DMS79 (cell line): ENCODE results near the gene PAK6.
A peak's percentile ranks its signal among the peaks of the same experiment; 100 is the strongest.

ENCODE experiments used
- DNase-seq: peaks from one replicate; lab custom pipeline; 2025; lab: John Stamatoyannopoulos, UW

The PAK6 gene

GRCh38 chr15:40255033-40255432, 16.2 kb downstream of the PAK6 start:
- no peak for DNase-seq

- DNase-seq = no peak
Observed at GRCh38 chr15:40256638-40257235, 17.9 kb downstream of the PAK6 start.

GRCh38 chr15:40257656-40258450, 19.0 kb downstream of the PAK6 start:
- DNase-seq = no peak

DNA sequence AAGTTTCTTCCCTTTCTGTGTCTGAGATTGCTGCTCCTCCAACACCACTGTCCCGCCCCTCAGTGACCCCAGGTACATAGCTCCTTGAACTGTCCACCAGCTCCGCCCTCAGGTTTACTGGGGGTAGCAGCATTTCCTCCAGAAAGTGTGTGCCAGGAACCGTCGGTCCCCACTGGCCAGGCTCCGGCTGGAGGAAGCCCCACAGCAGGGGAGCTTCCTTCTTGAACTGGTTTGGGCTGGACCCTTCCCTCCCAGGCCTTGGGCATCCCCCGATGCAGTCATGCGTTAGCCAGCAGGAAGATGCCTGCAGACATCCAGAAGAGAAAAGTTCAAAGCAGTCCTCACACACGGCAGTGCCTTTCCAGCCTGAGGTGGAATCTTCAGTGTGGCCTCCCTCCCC, 19.7 kb downstream of the PAK6 start:
- DNase-seq = no peak

- no peak for DNase-seq
Observed at GRCh38 chr15:40259021-40259420, 20.2 kb downstream of the PAK6 start.

GRCh38 chr15:40263024-40263754, 24.3 kb downstream of the PAK6 start:
- DNase-seq = no peak

- DNase-seq = no peak
Observed at GRCh38 chr15:40264321-40265153, 25.7 kb downstream of the PAK6 start.

GRCh38 chr15:40265355-40265754, 26.5 kb downstream of the PAK6 start:
- DNase-seq = no peak

DNA sequence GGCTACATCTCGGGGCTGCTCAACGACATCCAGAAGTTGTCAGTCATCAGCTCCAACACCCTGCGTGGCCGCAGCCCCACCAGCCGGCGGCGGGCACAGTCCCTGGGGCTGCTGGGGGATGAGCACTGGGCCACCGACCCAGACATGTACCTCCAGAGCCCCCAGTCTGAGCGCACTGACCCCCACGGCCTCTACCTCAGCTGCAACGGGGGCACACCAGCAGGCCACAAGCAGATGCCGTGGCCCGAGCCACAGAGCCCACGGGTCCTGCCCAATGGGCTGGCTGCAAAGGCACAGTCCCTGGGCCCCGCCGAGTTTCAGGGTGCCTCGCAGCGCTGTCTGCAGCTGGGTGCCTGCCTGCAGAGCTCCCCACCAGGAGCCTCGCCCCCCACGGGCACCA, 27.0 kb downstream of the PAK6 start:
- DNase-seq = no peak

GRCh38 chr15:40266828-40267304, 28.0 kb downstream of the PAK6 start:
- DNase-seq = no peak

DNA sequence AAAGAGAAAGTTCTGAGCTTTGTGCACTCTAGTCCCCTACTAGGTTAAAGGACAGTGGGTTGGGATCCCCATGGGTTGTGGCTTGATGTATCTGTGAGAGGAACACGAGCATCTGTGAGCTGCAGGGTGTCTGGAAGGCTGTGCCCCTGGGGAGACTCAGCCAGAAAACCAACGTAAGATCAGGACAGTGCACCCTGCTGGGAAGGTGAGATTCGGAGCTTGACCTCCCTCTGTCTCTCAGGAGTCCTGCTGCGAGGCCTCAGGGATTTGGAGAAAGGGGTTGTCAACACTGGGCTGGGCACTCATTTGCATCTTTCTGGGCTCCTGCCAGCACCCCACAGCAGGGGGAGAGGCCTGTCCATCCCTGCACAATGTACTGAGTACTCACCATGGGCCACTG, 28.8 kb downstream of the PAK6 start:
- no peak for DNase-seq

DNA sequence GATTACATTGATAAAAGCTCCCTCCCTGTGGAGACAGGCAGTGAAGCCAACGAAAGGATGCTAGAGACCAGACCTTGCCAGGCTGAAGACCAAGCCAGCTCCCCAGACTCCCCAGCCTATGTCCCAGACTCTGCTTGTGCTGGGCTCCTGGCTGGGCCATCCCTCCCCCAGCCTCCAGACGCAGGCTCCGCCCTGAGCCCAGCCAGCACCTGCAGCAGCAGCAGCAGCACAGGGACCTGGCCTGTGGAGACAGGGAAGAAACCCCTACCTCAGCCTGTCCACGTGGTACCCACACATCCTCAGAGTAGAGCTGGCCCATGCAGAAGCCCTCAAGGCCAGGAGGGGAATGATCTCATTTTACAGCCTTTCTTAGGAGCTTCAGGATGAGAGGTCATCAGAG, 30.7 kb downstream of the PAK6 start:
- DNase-seq = no peak

- no peak for DNase-seq
Observed at GRCh38 chr15:40270246-40270995, 31.6 kb downstream of the PAK6 start.

GRCh38 chr15:40271685-40272484, 33.0 kb downstream of the PAK6 start:
- DNase-seq = no peak

GRCh38 chr15:40272485-40273056, 33.7 kb downstream of the PAK6 start:
- no peak for DNase-seq

DNA sequence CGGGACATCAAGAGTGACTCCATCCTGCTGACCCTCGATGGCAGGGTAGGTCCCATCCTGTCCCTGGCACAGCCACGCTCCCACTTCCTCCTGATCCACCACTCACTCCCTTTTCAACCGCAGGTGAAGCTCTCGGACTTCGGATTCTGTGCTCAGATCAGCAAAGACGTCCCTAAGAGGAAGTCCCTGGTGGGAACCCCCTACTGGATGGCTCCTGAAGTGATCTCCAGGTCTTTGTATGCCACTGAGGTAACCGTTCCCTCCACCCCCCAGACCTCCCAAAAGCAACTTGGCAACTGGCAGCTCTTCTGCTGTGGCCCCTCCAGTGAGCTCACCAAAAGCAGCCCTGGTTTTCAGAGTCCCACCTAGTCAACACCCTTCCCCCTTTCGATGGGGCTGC, 34.6 kb downstream of the PAK6 start:
- DNase-seq = no peak

- peak; percentile 39 for DNase-seq
Observed at GRCh38 chr15:40274350-40275274, 35.7 kb downstream of the PAK6 start.

- no peak for DNase-seq
Observed at GRCh38 chr15:40275523-40275922, 36.7 kb downstream of the PAK6 start.

GRCh38 chr15:40275954-40276353, 37.1 kb downstream of the PAK6 start:
- no peak for DNase-seq
